HepG2 (cell line): ENCODE results near the gene CNEP1R1. TPM values are rescaled to one million over a fixed set of nuclear protein-coding genes. Genes with fewer than 3 reads are reported as not detected.

Source experiments
- EP300 ChIP-seq, 3 experiments: sonication (generic) in 1 of 3; formaldehyde crosslinking in 1 of 3; IDR thresholded peaks; 2 replicates each; pipeline versions ENCODE4 v1.5.1 to v1.6.1; 2011 to 2020; ENCODE audit warnings: low read depth in 2 of 3, low read length in 2 of 3, borderline replicate concordance in 1 of 3, improper control_type of control experiment in 1 of 3, mild to moderate bottlenecking in 1 of 3, missing genetic modification reagents in 1 of 3, moderate library complexity in 1 of 3
- HDAC6 ChIP-seq: fragments of 200-600 bp; sonication (generic); IDR thresholded peaks from 2 replicates; pipeline ENCODE4 v1.7.0; 2017; ENCODE audit warnings: mild to moderate bottlenecking, antibody characterized with exemption, low read length, low read depth
- HINFP ChIP-seq: sonication (generic); formaldehyde crosslinking; IDR thresholded peaks from 2 replicates; pipeline ENCODE4 v1.4.0; 2020; ENCODE audit warnings: low read depth, mild to moderate bottlenecking, missing genetic modification reagents
- MEIS1 ChIP-seq: sonication (generic); formaldehyde crosslinking; IDR thresholded peaks from 2 replicates; pipeline ENCODE4 v1.9.0; 2021; ENCODE audit warnings: mild to moderate bottlenecking, missing genetic modification reagents, moderate library complexity, borderline replicate concordance
- NFE2L1 ChIP-seq: sonication (generic); formaldehyde crosslinking; IDR thresholded peaks from 2 replicates; pipeline ENCODE4 v1.4.0; 2020; ENCODE audit warnings: missing genetic modification reagents, mild to moderate bottlenecking, borderline replicate concordance
- RBFOX2 ChIP-seq: fragments of 200-400 bp; formaldehyde crosslinking; IDR thresholded peaks from 2 replicates; pipeline ENCODE4 v1.6.1; 2017; ENCODE audit warnings: low read depth, mild to moderate bottlenecking, low read length
- SATB2 ChIP-seq: sonication (generic); formaldehyde crosslinking; IDR thresholded peaks from 2 replicates; pipeline ENCODE4 v1.5.0; 2020; ENCODE audit warnings: missing genetic modification reagents
- ZBTB21 ChIP-seq: sonication (generic); formaldehyde crosslinking; IDR thresholded peaks from 2 replicates; pipeline ENCODE4 v1.4.0; 2020; ENCODE audit warnings: missing genetic modification reagents
- ZBTB39 ChIP-seq: sonication (generic); formaldehyde crosslinking; IDR thresholded peaks from 2 replicates; pipeline ENCODE4 v1.5.0; 2020; ENCODE audit warnings: missing genetic modification reagents
- ZMYM4 ChIP-seq: sonication (generic); formaldehyde crosslinking; IDR thresholded peaks from 2 replicates; pipeline ENCODE4 v1.8.1; 2023; ENCODE audit warnings: mild to moderate bottlenecking, missing genetic modification reagents
- ZNF180 ChIP-seq: sonication (generic); formaldehyde crosslinking; IDR thresholded peaks from 2 replicates; pipeline ENCODE4 v1.4.0; 2020; ENCODE audit warnings: low read depth, missing genetic modification reagents, borderline replicate concordance
- ZNF430 ChIP-seq: sonication (generic); formaldehyde crosslinking; IDR thresholded peaks from 2 replicates; pipeline ENCODE4 v1.9.0; 2021; ENCODE audit warnings: mild to moderate bottlenecking, missing genetic modification reagents
- ZNF530 ChIP-seq: sonication (generic); formaldehyde crosslinking; IDR thresholded peaks from 2 replicates; pipeline ENCODE4 v1.5.0; 2020; ENCODE audit warnings: low read depth, mild to moderate bottlenecking, missing genetic modification reagents
- ZNF616 ChIP-seq: sonication (generic); formaldehyde crosslinking; IDR thresholded peaks from 2 replicates; pipeline ENCODE4 v1.5.0; 2020; ENCODE audit warnings: low read depth, mild to moderate bottlenecking, missing genetic modification reagents
- ZNF770 ChIP-seq: sonication (generic); formaldehyde crosslinking; IDR thresholded peaks from 2 replicates; pipeline ENCODE4 v1.5.0; 2020; ENCODE audit warnings: mild to moderate bottlenecking, missing genetic modification reagents
- ZNF792 ChIP-seq: IDR thresholded peaks from 2 replicates; pipeline ENCODE4 v1.6.1; 2016
- ZNF850 ChIP-seq: sonication (generic); formaldehyde crosslinking; conservative IDR thresholded peaks from 2 replicates; pipeline ENCODE4 v1.9.0; 2021; ENCODE audit warnings: mild to moderate bottlenecking, missing genetic modification reagents
- polyA plus RNA-seq, 8 experiments: library from polyadenylated mRNA; depleted of rRNA in 3 of 8; stranded (reverse) in 7 of 8; unstranded in 1 of 8; fragments of >200 nt; fragmentation: Illumina TruSeq in 4 of 8; extraction: Trizol in 4 of 8; gene quantifications; 2 replicates each; pipeline versions ENCODE4 v1.2.1 to v1.2.3, GENCODE V29; 2011 to 2016; ENCODE audit warnings: low read depth in 4 of 8, missing spikeins in 1 of 8, mixed read lengths in 1 of 8; ENCODE audit not compliant: insufficient read depth in 1 of 8
- total RNA-seq, 5 experiments: library from RNA; depleted of rRNA; stranded (reverse); fragments of >200 nt; fragmentation: Illumina TruSeq; extraction: Trizol; gene quantifications; 2 replicates each; pipeline ENCODE4 v1.2.3, GENCODE V29; 2016; ENCODE audit warnings: low read depth in 1 of 5
- TF ChIP-seq, protein P1 (sequence below): sonication (generic); formaldehyde crosslinking; IDR thresholded peaks from 2 replicates; pipeline ENCODE4 v1.8.0; 2023; ENCODE audit warnings: mild to moderate bottlenecking, missing genetic modification reagents
- TF ChIP-seq, protein P2 (sequence below): sonication (generic); formaldehyde crosslinking; IDR thresholded peaks from 2 replicates; pipeline ENCODE4 v1.4.0; 2020; ENCODE audit warnings: mild to moderate bottlenecking, missing genetic modification reagents, borderline replicate concordance

The CNEP1R1 gene
- total and polyA plus RNA-seq, 2 of the 13 experiments (the other 11 are each of a cell fraction or from before 2014, with no cell fraction given) = 23.6 to 26.8 TPM

GRCh38 chr16:50065624-50066481, 40.8 kb downstream of the CNEP1R1 start, which contains the start of gene HEATR3 (continued):
- 0 out of 2 replicates have a peak, but pooled peaks have one; percentile 61 for TF ChIP-seq ZNF180 (CRISPR knock-in tag)
- 0 out of 2 replicates have a peak, but pooled peaks have one; percentile 59 for TF ChIP-seq HINFP (CRISPR knock-in tag)
- TF ChIP-seq ZNF850 = 0 out of 2 replicates have a peak, but pooled peaks have one; percentile 7
- TF ChIP-seq, protein P1, sequence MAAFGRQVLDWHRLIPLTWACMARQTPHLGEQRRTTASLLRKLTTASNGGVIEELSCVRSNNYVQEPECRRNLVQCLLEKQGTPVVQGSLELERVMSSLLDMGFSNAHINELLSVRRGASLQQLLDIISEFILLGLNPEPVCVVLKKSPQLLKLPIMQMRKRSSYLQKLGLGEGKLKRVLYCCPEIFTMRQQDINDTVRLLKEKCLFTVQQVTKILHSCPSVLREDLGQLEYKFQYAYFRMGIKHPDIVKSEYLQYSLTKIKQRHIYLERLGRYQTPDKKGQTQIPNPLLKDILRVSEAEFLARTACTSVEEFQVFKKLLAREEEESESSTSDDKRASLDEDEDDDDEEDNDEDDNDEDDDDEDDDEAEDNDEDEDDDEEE = peak; percentile 42; the same call in 1 of the 2 replicates
- TF ChIP-seq ZNF770 (CRISPR knock-in tag) = 0 out of 2 replicates have a peak, but pooled peaks have one; percentile 1
- TF ChIP-seq ZBTB39 (CRISPR knock-in tag) = 0 out of 2 replicates have a peak, but pooled peaks have one; percentile 58
- peak; percentile 92 for TF ChIP-seq RBFOX2
- peak; percentile 53; the same call in 1 of the 2 replicates for TF ChIP-seq ZNF792 (CRISPR knock-in tag)
- no peak for TF ChIP-seq ZNF530 (CRISPR knock-in tag)
- TF ChIP-seq EP300 (IDR thresholded peaks at IDR 0.05; ENCODE audit: low read depth in 2 of 2, low read length in 2 of 2) = no peak
- TF ChIP-seq EP300 (CRISPR knock-in tag; IDR thresholded peaks at IDR 0.05; ENCODE audit: borderline replicate concordance) = no peak
- no peak for TF ChIP-seq HDAC6
- peak; percentile 90 for TF ChIP-seq ZNF616 (CRISPR knock-in tag)
- TF ChIP-seq ZNF430 (CRISPR knock-in tag) = peak; percentile 84; the same call in 1 of the 2 replicates
- no peak for TF ChIP-seq NFE2L1 (CRISPR knock-in tag)
- peak; percentile 69 for TF ChIP-seq ZMYM4 (CRISPR knock-in tag)
- TF ChIP-seq, protein P2, sequence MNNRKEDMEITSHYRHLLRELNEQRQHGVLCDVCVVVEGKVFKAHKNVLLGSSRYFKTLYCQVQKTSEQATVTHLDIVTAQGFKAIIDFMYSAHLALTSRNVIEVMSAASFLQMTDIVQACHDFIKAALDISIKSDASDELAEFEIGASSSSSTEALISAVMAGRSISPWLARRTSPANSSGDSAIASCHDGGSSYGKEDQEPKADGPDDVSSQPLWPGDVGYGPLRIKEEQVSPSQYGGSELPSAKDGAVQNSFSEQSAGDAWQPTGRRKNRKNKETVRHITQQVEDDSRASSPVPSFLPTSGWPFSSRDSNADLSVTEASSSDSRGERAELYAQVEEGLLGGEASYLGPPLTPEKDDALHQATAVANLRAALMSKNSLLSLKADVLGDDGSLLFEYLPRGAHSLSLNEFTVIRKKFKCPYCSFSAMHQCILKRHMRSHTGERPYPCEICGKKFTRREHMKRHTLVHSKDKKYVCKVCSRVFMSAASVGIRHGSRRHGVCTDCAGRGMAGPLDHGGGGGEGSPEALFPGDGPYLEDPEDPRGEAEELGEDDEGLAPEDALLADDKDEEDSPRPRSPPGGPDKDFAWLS (CRISPR knock-in tag) = no peak
- peak; percentile 69; the same call in 1 of the 2 replicates for TF ChIP-seq MEIS1 (CRISPR knock-in tag)
- no peak for TF ChIP-seq ZBTB21 (CRISPR knock-in tag)
- peak; percentile 15; the same call in 1 of the 2 replicates for TF ChIP-seq SATB2
